GM12892 (cell line): ENCODE measurements around the gene PTMS.

Experiments used
- POLR2A ChIP-seq: IDR thresholded peaks from 2 replicates; pipeline ENCODE4 v1.6.1; 2011; ENCODE audit warnings: low read depth, low read length, control low read depth
- POLR2AphosphoS5 ChIP-seq: IDR thresholded peaks from 2 replicates; pipeline ENCODE4 v1.6.1; 2011; ENCODE audit warnings: low read depth, low read length, control low read depth

DNA sequence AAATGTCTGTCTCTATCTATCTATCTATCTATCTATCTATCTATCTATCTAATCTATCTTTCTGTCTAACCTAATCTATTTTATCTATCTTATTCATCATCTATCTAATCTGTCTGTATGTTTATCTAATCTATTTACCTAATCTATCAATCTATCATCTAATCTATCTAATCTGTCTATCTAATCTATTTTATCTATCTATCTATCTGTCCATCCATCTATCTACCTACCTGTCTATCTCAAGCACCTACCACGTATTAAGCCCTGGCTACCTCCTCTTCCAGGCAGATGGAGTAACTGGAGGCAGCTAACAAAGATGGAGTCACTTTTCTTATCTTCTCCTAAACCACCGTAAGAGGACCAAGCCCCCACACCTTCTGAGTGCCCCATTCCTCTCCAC lies 28.9 kb downstream of the PTMS start:
- TF ChIP-seq POLR2A, result no peak
- TF ChIP-seq POLR2AphosphoS5, result no peak
